T-cell (primary cell): Measurements from ENCODE around the gene SORBS1. TPM values are rescaled to one million over a fixed set of nuclear protein-coding genes. Genes with fewer than 3 reads are reported as not detected.

Experiments
- ATAC-seq, 4 experiments: fragments of 200-7000 bp in 3 of 4; fragments of 150-1000 bp in 1 of 4; cut with Tn5 transposase; replicated peaks in 1 of 4; 1 replicate in 3 of 4; 2 replicates in 1 of 4; pipeline ENCODE4 v1.10.0; 2021; ENCODE audit warnings: moderate library complexity in 3 of 4, mild to moderate bottlenecking in 2 of 4, moderate number of reproducible peaks in 1 of 4
- CTCF ChIA-PET, 2 donors: fragments of 300-600 bp; sonication (Branson Sonifier 250); formaldehyde crosslinking; loops; one replicate each; lab custom pipeline; 2022; ENCODE audit warnings: antibody characterized with exemption in 2 of 2; lab: Charles Lee
- POLR2A ChIA-PET, 2 donors: fragments of 300-600 bp; sonication (Branson Sonifier 250); formaldehyde crosslinking; loops; one replicate each; lab custom pipeline; 2022; ENCODE audit warnings: antibody characterized with exemption in 2 of 2; lab: Charles Lee
- DNase-seq, 35 experiments: peaks; one replicate each; pipeline versions ENCODE4 v3.0.0 to v3.0.0-alpha.2; 2013 to 2023
- H3K27ac ChIP-seq: one replicate; pipeline ENCODE4 v1.5.1; 2013; ENCODE audit warnings: low read length
- H3K27me3 ChIP-seq, 2 experiments: replicated peaks in 1 of 2; 1 replicate in 1 of 2; 2 replicates in 1 of 2; pipeline versions ENCODE4 v1.6.1 to v1.7.0; 2013; ENCODE audit warnings: low read length in 1 of 2, mixed read lengths in 1 of 2; ENCODE audit not compliant: control insufficient read depth in 2 of 2, insufficient read depth in 2 of 2; ENCODE audit errors: extremely low read depth in 1 of 2
- H3K36me3 ChIP-seq, 2 donors: 1 replicate in 1 of 2; 2 replicates in 1 of 2; pipeline versions ENCODE4 v1.6.1 to v1.7.0; 2013; ENCODE audit warnings: low read length in 1 of 2; ENCODE audit not compliant: control insufficient read depth in 2 of 2, insufficient read depth in 1 of 2; ENCODE audit errors: extremely low read depth in 1 of 2
- H3K4me1 ChIP-seq, 2 experiments: 1 replicate in 1 of 2; 2 replicates in 1 of 2; pipeline versions ENCODE4 v1.6.1 to v1.7.0; 2013; ENCODE audit warnings: low read length in 2 of 2, mixed read lengths in 1 of 2; ENCODE audit not compliant: insufficient read depth in 2 of 2, control insufficient read depth in 1 of 2; ENCODE audit errors: extremely low read depth in 1 of 2
- H3K4me3 ChIP-seq, 2 donors: 1 replicate in 1 of 2; 2 replicates in 1 of 2; pipeline versions ENCODE4 v1.5.1 to v1.7.0; 2013; ENCODE audit warnings: mild to moderate bottlenecking in 2 of 2, low read length in 1 of 2, moderate library complexity in 1 of 2; ENCODE audit not compliant: control insufficient read depth in 1 of 2; ENCODE audit errors: extremely low read depth in 1 of 2
- H3K9me3 ChIP-seq: 2 replicates; pipeline ENCODE4 v1.7.0; 2013
- H3K27ac Mint-ChIP-seq, 2 donors: one replicate each; pipeline ENCODE4 v1.8.0; 2020 to 2021; ENCODE audit warnings: mild to moderate bottlenecking in 2 of 2, mixed read lengths in 2 of 2
- H3K27me3 Mint-ChIP-seq, 2 donors: one replicate each; pipeline ENCODE4 v1.8.0; 2021 to 2022; ENCODE audit warnings: mixed read lengths in 2 of 2
- H3K36me3 Mint-ChIP-seq: one replicate; pipeline ENCODE4 v1.8.0; 2021; ENCODE audit warnings: mixed read lengths
- H3K4me1 Mint-ChIP-seq, 3 donors: one replicate each; pipeline ENCODE4 v1.8.0; 2020 to 2022; ENCODE audit warnings: mixed read lengths in 3 of 3, mild to moderate bottlenecking in 1 of 3
- H3K4me3 Mint-ChIP-seq, 3 donors: one replicate each; pipeline ENCODE4 v1.8.0; 2020 to 2022; ENCODE audit warnings: mild to moderate bottlenecking in 3 of 3, mixed read lengths in 3 of 3, moderate library complexity in 3 of 3
- H3K9me3 Mint-ChIP-seq, 3 donors: one replicate each; pipeline ENCODE4 v1.8.0; 2020 to 2022; ENCODE audit warnings: mixed read lengths in 3 of 3
- WGBS: methylation state at CpG from one replicate; pipeline ENCODE4 v1.1.5; 2013; ENCODE audit warnings: missing lambda C conversion rate; ENCODE audit not compliant: insufficient coverage; 5-methylcytosine and 5-hydroxymethylcytosine counted together
- total RNA-seq, 35 experiments: library from RNA in 6 of 35; stranded (reverse) in 6 of 35; fragments of 120-200 nt in 1 of 35; gene quantifications; one replicate each; pipeline versions ENCODE4 v1.2.1 to v1.2.4 and lab custom pipeline; 2013 to 2026

The SORBS1 gene
- total RNA-seq, 5 donors from 2014 or later (not counting 1 experiment from before 2014, with no cell fraction given), result 0.98 to 2.4 (median 1.8) TPM

- ATAC-seq, result no peak
- Histone ChIP-seq H3K36me3 (no peaks in the 10 kb centered on the region), H3K27ac (no peak overlapping the region), H3K27me3 (peaks cover 0 to 3% of the 10 kb centered on the region in 2 experiments), H3K4me1 (no peaks in the 10 kb centered on the region), H3K9me3 (no peaks in the 10 kb centered on the region), H3K4me3 (no peak overlapping the region)
- Mint-ChIP-seq H3K27ac (no peak overlapping the region), H3K4me3 (no peak overlapping the region), H3K9me3 (no peaks in the 10 kb centered on the region), H3K27me3 (no peaks in the 10 kb centered on the region), H3K36me3 (no peaks in the 10 kb centered on the region), H3K4me1 (no peaks in the 10 kb centered on the region)
- 60% methylated on average over 1 of the region's 2 CpGs for WGBS
- DNase-seq, result no peak
- CTCF ChIA-PET, result interaction anchor here in 1 of 2 donors (0.7 kb wide), 1 partner anchor 22 kb away, joined by 4 read pairs; no protein-coding TSS in a partner anchor
- POLR2A ChIA-PET, result no interaction called here
Observed at GRCh38 chr10:95389176-95389575, 172.0 kb downstream of the SORBS1 start.

- ATAC-seq, result no peak
- ChIA-PET CTCF (interaction anchor here in 1 of 2 donors (0.7 kb wide), 1 partner anchor 30 kb away, joined by 8 read pairs; no protein-coding TSS in a partner anchor), POLR2A (no interaction called here)
- Mint-ChIP-seq H3K36me3 (no peaks in the 10 kb centered on the region), H3K27me3 (no peaks in the 10 kb centered on the region), H3K27ac (no peak overlapping the region), H3K4me1 (no peaks in the 10 kb centered on the region), H3K4me3 (no peak overlapping the region), H3K9me3 (no peaks in the 10 kb centered on the region)
- Histone ChIP-seq H3K27me3 (peaks cover 0 to 3% of the 10 kb centered on the region in 2 experiments), H3K4me3 (no peak overlapping the region), H3K27ac (no peak overlapping the region), H3K9me3 (no peaks in the 10 kb centered on the region), H3K4me1 (no peaks in the 10 kb centered on the region), H3K36me3 (no peaks in the 10 kb centered on the region)
- 13% methylated on average over 1 of the region's 1 CpG for WGBS
- no peak for DNase-seq
Observed at GRCh38 chr10:95388539-95388938, 172.6 kb downstream of the SORBS1 start.

- Histone ChIP-seq H3K4me1 (no peaks in the 10 kb centered on the region), H3K36me3 (no peaks in the 10 kb centered on the region), H3K9me3 (no peaks in the 10 kb centered on the region), H3K27ac (no peak overlapping the region), H3K4me3 (no peak overlapping the region), H3K27me3 (peaks cover 0 to 3% of the 10 kb centered on the region in 2 experiments)
- no peaks in the 10 kb centered on the region for H3K4me1 Mint-ChIP-seq
- no peak for ATAC-seq
- no peak overlapping the region for H3K4me3 Mint-ChIP-seq
- H3K27me3 Mint-ChIP-seq, result no peaks in the 10 kb centered on the region
- H3K27ac Mint-ChIP-seq, result no peak overlapping the region
- CTCF ChIA-PET, result interaction anchor here in 1 of 2 donors (0.7 kb wide), 1 partner anchor 29 kb away, joined by 8 read pairs; no protein-coding TSS in a partner anchor
- no peaks in the 10 kb centered on the region for H3K9me3 Mint-ChIP-seq
- DNase-seq, result no peak
- WGBS, result no CpG with 5 or more reads among the region's 5 CpGs
- no peaks in the 10 kb centered on the region for H3K36me3 Mint-ChIP-seq
- POLR2A ChIA-PET, result no interaction called here
Observed at GRCh38 chr10:95388109-95388471, 173.1 kb downstream of the SORBS1 start.

- ATAC-seq, result no peak
- CTCF ChIA-PET, result interaction anchor here in 1 of 2 donors (0.6 kb wide), 2 partner anchors 18 to 56 kb away, joined by 3 read pairs; no protein-coding TSS in a partner anchor
- no peaks in the 10 kb centered on the region for H3K9me3 Mint-ChIP-seq
Observed at GRCh38 chr10:95384011-95384704, 177.0 kb downstream of the SORBS1 start.

GRCh38 chr10:95382596-95382995, 178.6 kb downstream of the SORBS1 start:
- no peak for DNase-seq
- WGBS, result no CpG with 5 or more reads among the region's 2 CpGs
- H3K4me1 Mint-ChIP-seq, result no peaks in the 10 kb centered on the region
- Histone ChIP-seq H3K4me3 (no peak overlapping the region), H3K4me1 (no peaks in the 10 kb centered on the region), H3K27me3 (no peaks in the 10 kb centered on the region), H3K36me3 (no peaks in the 10 kb centered on the region), H3K27ac (no peak overlapping the region), H3K9me3 (no peaks in the 10 kb centered on the region)
- POLR2A ChIA-PET, result no interaction called here
- H3K36me3 Mint-ChIP-seq, result peaks cover 6% of the 10 kb centered on the region
- H3K27ac Mint-ChIP-seq, result no peak overlapping the region
- ATAC-seq, result no peak
- no peaks in the 10 kb centered on the region for H3K27me3 Mint-ChIP-seq
- H3K9me3 Mint-ChIP-seq, result no peaks in the 10 kb centered on the region
- CTCF ChIA-PET, result interaction anchor here (0.6 to 1.0 kb wide), 2 partner anchors 18 to 988 kb away, joined by 3 to 7 read pairs; no protein-coding TSS in a partner anchor
- no peak overlapping the region for H3K4me3 Mint-ChIP-seq

More at GRCh38 chr10:95384011-95384704, 177.0 kb downstream of the SORBS1 start:
- Mint-ChIP-seq H3K27me3 (no peaks in the 10 kb centered on the region), H3K27ac (no peak overlapping the region), H3K4me3 (no peak overlapping the region), H3K4me1 (no peaks in the 10 kb centered on the region), H3K36me3 (peaks cover 6% of the 10 kb centered on the region)
- Histone ChIP-seq H3K4me1 (no peaks in the 10 kb centered on the region), H3K27me3 (no peaks in the 10 kb centered on the region), H3K9me3 (no peaks in the 10 kb centered on the region), H3K36me3 (no peaks in the 10 kb centered on the region), H3K4me3 (no peak overlapping the region), H3K27ac (no peak overlapping the region)
- DNase-seq, result no peak
- POLR2A ChIA-PET, result no interaction called here
- WGBS, result 77% methylated on average over 7 of the region's 12 CpGs

- no peak for ATAC-seq
Observed at GRCh38 chr10:95382174-95382573, 179.0 kb downstream of the SORBS1 start.

More at GRCh38 chr10:95382174-95382573, 179.0 kb downstream of the SORBS1 start:
- H3K36me3 Mint-ChIP-seq, result peaks cover 6% of the 10 kb centered on the region
- H3K4me1 Mint-ChIP-seq, result peaks cover 0 to 4% (median 2%) of the 10 kb centered on the region in 3 donors
- CTCF ChIA-PET, result interaction anchor here in 1 of 2 donors (1.0 kb wide), 1 partner anchor 17 kb away, joined by 7 read pairs; no protein-coding TSS in a partner anchor
- Histone ChIP-seq H3K36me3 (no peaks in the 10 kb centered on the region), H3K27ac (no peak overlapping the region), H3K9me3 (no peaks in the 10 kb centered on the region), H3K4me3 (no peak overlapping the region), H3K4me1 (no peaks in the 10 kb centered on the region), H3K27me3 (no peaks in the 10 kb centered on the region)
- no peak for DNase-seq
- POLR2A ChIA-PET, result no interaction called here
- no peak overlapping the region for H3K4me3 Mint-ChIP-seq
- H3K9me3 Mint-ChIP-seq, result no peaks in the 10 kb centered on the region
- no peaks in the 10 kb centered on the region for H3K27me3 Mint-ChIP-seq
- no peak overlapping the region for H3K27ac Mint-ChIP-seq
